Liver (tissue), 9 donors: Measurements from ENCODE around the gene SNX19. TPM values are rescaled to one million over a fixed set of nuclear protein-coding genes. Genes with fewer than 3 reads are reported as not detected.

Experiments used
- DNase-seq: peaks from one replicate; pipeline ENCODE4 v3.0.0-alpha.2; 2017; ENCODE audit warnings: low spot score
- H3K27ac ChIP-seq, 2 donors: one replicate each; pipeline ENCODE4 v1.7.0; 2013; ENCODE audit warnings: inconsistent platforms in 2 of 2, low read length in 2 of 2, control low read depth in 1 of 2, low read depth in 1 of 2, mild to moderate bottlenecking in 1 of 2
- H3K27me3 ChIP-seq, 4 donors: one replicate each; pipeline versions ENCODE4 v1.6.1 to v1.7.0; 2013; ENCODE audit warnings: low read length in 3 of 4, inconsistent platforms in 1 of 4, mild to moderate bottlenecking in 1 of 4, moderate library complexity in 1 of 4; ENCODE audit not compliant: control insufficient read depth in 4 of 4, insufficient read depth in 4 of 4
- H3K36me3 ChIP-seq, 4 donors: one replicate each; pipeline versions ENCODE4 v1.6.1 to v1.7.0; 2013; ENCODE audit warnings: low read length in 3 of 4, mild to moderate bottlenecking in 3 of 4, low read depth in 1 of 4, moderate library complexity in 1 of 4; ENCODE audit not compliant: control insufficient read depth in 4 of 4, insufficient read depth in 3 of 4
- H3K4me1 ChIP-seq, 4 donors: one replicate each; pipeline versions ENCODE4 v1.6.1 to v1.7.0; 2013; ENCODE audit warnings: low read length in 3 of 4, mild to moderate bottlenecking in 3 of 4, moderate library complexity in 1 of 4; ENCODE audit not compliant: control insufficient read depth in 4 of 4, insufficient read depth in 4 of 4
- H3K4me3 ChIP-seq, 3 donors: one replicate each; pipeline versions ENCODE4 v1.6.1 to v1.7.0; 2013; ENCODE audit warnings: low read length in 3 of 3, control low read depth in 1 of 3, low read depth in 1 of 3, mild to moderate bottlenecking in 1 of 3
- H3K9ac ChIP-seq, 2 donors: one replicate each; pipeline ENCODE4 v1.7.0; 2013; ENCODE audit warnings: low read length in 2 of 2, mild to moderate bottlenecking in 2 of 2, moderate library complexity in 2 of 2, control low read depth in 1 of 2, low read depth in 1 of 2
- H3K9me3 ChIP-seq, 4 donors: one replicate each; pipeline versions ENCODE4 v1.6.1 to v1.7.0; 2013; ENCODE audit warnings: low read length in 3 of 4; ENCODE audit not compliant: control insufficient read depth in 4 of 4
- ATF3 ChIP-seq: IDR thresholded peaks from 2 replicates; pipeline ENCODE4 v1.6.1; 2016; ENCODE audit warnings: antibody characterized with exemption
- EGR1 ChIP-seq, 2 donors: IDR thresholded peaks; 2 replicates each; pipeline ENCODE4 v1.6.1; 2016 to 2018; ENCODE audit warnings: antibody characterized with exemption in 2 of 2, low read depth in 2 of 2
- FOXA2 ChIP-seq: IDR thresholded peaks from 2 replicates; pipeline ENCODE4 v1.6.1; 2016; ENCODE audit warnings: antibody characterized with exemption
- HNF4A ChIP-seq, 2 donors: conservative IDR thresholded peaks; 2 replicates each; pipeline ENCODE4 v1.6.1; 2016; ENCODE audit warnings: antibody characterized with exemption in 2 of 2, mild to moderate bottlenecking in 2 of 2
- HNF4G ChIP-seq: IDR thresholded peaks from 2 replicates; pipeline ENCODE4 v1.6.1; 2016; ENCODE audit warnings: antibody characterized with exemption
- NR2F2 ChIP-seq: IDR thresholded peaks from 2 replicates; pipeline ENCODE4 v1.6.1; 2016; ENCODE audit warnings: antibody characterized with exemption
- REST ChIP-seq: IDR thresholded peaks from 2 replicates; pipeline ENCODE4 v1.6.1; 2016; ENCODE audit warnings: antibody characterized with exemption, mild to moderate bottlenecking
- YY1 ChIP-seq: IDR thresholded peaks from 2 replicates; pipeline ENCODE4 v1.6.1; 2016; ENCODE audit warnings: antibody characterized with exemption, mild to moderate bottlenecking
- WGBS: extraction: QIAGEN DNeasy Blood & Tissue Kit; methylation state at CpG from one replicate; pipeline ENCODE4 v1.1.7; 2013; 5-methylcytosine and 5-hydroxymethylcytosine counted together
- polyA plus RNA-seq, 2 donors: library from polyadenylated mRNA; stranded (reverse) in 1 of 2; unstranded in 1 of 2; fragments of 200-250 nt in 1 of 2; fragments of >200 nt in 1 of 2; fragmentation: Nextera tagmentation in 1 of 2; extraction: Ambion mirVana in 1 of 2; gene quantifications; one replicate each; pipeline versions ENCODE4 v1.2.1 to v1.2.3, GENCODE V29; 2013 to 2015
- total RNA-seq, 2 donors: library from RNA; depleted of rRNA; stranded (reverse); fragments of >200 nt; gene quantifications; one replicate each; pipeline ENCODE4 v1.2.3, GENCODE V29; 2014
- TF ChIP-seq, protein P1 (sequence below): fragments of 150-350 bp; IDR thresholded peaks from 2 replicates; pipeline ENCODE4 v1.5.1; 2017; ENCODE audit warnings: improper control_type of control experiment, low read depth, low read length; ENCODE audit not compliant: missing input control
- TF ChIP-seq, protein P2 (sequence below): IDR thresholded peaks from 2 replicates; pipeline ENCODE4 v1.6.1; 2016; ENCODE audit warnings: antibody characterized with exemption
- donor health status: healthy.
- donor health status: healthy.
- donor health status: healthy.
- donor health status: healthy.
- donor health status: healthy.

SNX19 gene
- total and polyA plus RNA-seq, 4 donors = 16.5 to 94.5 (median 32.7) TPM

GRCh38 chr11:130834886-130835285 lies 81.4 kb downstream of the SNX19 start:
- DNase-seq = no peak
- H3K9me3 ChIP-seq = no peaks in the 10 kb centered on the region
- no peaks in the 10 kb centered on the region for H3K27me3 ChIP-seq
- no peak for TF ChIP-seq REST
- TF ChIP-seq HNF4G = no peak
- TF ChIP-seq FOXA2 = no peak
- no peak overlapping the region for H3K9ac ChIP-seq
- H3K4me3 ChIP-seq = no peak overlapping the region
- no peaks in the 10 kb centered on the region for H3K36me3 ChIP-seq
- no peak overlapping the region for H3K27ac ChIP-seq
- no peaks in the 10 kb centered on the region for H3K4me1 ChIP-seq

- Histone ChIP-seq H3K4me1 (no peaks in the 10 kb centered on the region), H3K4me3 (no peak overlapping the region), H3K27ac (no peak overlapping the region), H3K9me3 (no peaks in the 10 kb centered on the region), H3K9ac (no peak overlapping the region), H3K36me3 (no peaks in the 10 kb centered on the region), H3K27me3 (no peaks in the 10 kb centered on the region)
- TF ChIP-seq NR2F2 (no peak), ATF3 (no peak), HNF4A (conservative IDR thresholded peaks at IDR 0.05) (no peak), YY1 (no peak), EGR1 (IDR thresholded peaks at IDR 0.05; ENCODE audit: low read depth in 2 of 2) (no peak)
- TF ChIP-seq, protein P1, sequence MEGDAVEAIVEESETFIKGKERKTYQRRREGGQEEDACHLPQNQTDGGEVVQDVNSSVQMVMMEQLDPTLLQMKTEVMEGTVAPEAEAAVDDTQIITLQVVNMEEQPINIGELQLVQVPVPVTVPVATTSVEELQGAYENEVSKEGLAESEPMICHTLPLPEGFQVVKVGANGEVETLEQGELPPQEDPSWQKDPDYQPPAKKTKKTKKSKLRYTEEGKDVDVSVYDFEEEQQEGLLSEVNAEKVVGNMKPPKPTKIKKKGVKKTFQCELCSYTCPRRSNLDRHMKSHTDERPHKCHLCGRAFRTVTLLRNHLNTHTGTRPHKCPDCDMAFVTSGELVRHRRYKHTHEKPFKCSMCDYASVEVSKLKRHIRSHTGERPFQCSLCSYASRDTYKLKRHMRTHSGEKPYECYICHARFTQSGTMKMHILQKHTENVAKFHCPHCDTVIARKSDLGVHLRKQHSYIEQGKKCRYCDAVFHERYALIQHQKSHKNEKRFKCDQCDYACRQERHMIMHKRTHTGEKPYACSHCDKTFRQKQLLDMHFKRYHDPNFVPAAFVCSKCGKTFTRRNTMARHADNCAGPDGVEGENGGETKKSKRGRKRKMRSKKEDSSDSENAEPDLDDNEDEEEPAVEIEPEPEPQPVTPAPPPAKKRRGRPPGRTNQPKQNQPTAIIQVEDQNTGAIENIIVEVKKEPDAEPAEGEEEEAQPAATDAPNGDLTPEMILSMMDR = no peak
- TF ChIP-seq, protein P2, sequence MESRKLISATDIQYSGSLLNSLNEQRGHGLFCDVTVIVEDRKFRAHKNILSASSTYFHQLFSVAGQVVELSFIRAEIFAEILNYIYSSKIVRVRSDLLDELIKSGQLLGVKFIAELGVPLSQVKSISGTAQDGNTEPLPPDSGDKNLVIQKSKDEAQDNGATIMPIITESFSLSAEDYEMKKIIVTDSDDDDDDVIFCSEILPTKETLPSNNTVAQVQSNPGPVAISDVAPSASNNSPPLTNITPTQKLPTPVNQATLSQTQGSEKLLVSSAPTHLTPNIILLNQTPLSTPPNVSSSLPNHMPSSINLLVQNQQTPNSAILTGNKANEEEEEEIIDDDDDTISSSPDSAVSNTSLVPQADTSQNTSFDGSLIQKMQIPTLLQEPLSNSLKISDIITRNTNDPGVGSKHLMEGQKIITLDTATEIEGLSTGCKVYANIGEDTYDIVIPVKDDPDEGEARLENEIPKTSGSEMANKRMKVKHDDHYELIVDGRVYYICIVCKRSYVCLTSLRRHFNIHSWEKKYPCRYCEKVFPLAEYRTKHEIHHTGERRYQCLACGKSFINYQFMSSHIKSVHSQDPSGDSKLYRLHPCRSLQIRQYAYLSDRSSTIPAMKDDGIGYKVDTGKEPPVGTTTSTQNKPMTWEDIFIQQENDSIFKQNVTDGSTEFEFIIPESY = no peak
- 89% methylated on average over 9 of the region's 9 CpGs for WGBS
- DNase-seq = no peak
Observed at GRCh38 chr11:130832566-130833425, 83.5 kb downstream of the SNX19 start.
